Astrocyte of the cerebellum (primary cell): ENCODE measurements around the gene TFF3.
A peak's percentile ranks its signal among the peaks of the same experiment; 100 is the strongest.

Source experiments
- DNase-seq: peaks from one replicate; pipeline ENCODE4 v3.0.0-alpha.2; 2011; ENCODE audit warnings: low read depth
- H3K4me3 ChIP-seq: 2 replicates; pipeline ENCODE4 v1.5.1; 2011; ENCODE audit warnings: mild to moderate bottlenecking, low read depth, low read length, moderate library complexity
- CTCF ChIP-seq: IDR thresholded peaks from 2 replicates; pipeline ENCODE4 v1.5.1; 2012; ENCODE audit warnings: low read length, low read depth, moderate library complexity, mild to moderate bottlenecking; ENCODE audit errors: missing control alignments
- in situ Hi-C: cut with HindIII; loops from 2 replicates; pipeline ENCODE4 v1.10.0; 2017; ENCODE audit warnings: low sequenced_read_pairs

TFF3 gene

GRCh38 chr21:42317826-42318746 is 2.9 kb upstream of the TFF3 start:
- DNase-seq = no peak
- no peak overlapping the region for H3K4me3 ChIP-seq
- in situ Hi-C loops = no loop called here
- TF ChIP-seq CTCF = no peak

DNA sequence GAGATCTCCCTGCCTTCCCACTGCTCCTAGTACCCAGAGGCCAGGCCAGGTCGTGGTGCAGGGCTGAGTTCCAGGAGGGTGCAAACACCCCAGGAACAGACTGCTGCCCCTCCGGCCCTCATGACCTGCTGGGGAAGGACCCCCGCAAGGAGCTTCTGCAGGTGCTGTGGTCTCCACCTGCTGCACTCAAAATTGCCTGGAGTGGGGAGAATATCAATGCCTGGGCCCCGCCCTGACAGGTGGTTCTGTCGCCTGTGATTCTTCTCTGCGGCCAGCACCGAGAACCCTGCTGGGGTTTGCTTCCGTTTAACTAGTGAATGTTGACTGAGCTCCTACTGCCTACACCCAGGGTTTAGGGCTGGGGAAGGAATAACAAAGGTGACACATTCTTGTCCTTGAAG is 2.1 kb upstream of the TFF3 start:
- in situ Hi-C loops = no loop called here
- no peak overlapping the region for H3K4me3 ChIP-seq
- no peak for TF ChIP-seq CTCF
- DNase-seq = no peak

GRCh38 chr21:42316891-42317290 is 1.7 kb upstream of the TFF3 start:
- in situ Hi-C loops = no loop called here
- H3K4me3 ChIP-seq = no peak overlapping the region
- no peak for DNase-seq
- no peak for TF ChIP-seq CTCF

DNA sequence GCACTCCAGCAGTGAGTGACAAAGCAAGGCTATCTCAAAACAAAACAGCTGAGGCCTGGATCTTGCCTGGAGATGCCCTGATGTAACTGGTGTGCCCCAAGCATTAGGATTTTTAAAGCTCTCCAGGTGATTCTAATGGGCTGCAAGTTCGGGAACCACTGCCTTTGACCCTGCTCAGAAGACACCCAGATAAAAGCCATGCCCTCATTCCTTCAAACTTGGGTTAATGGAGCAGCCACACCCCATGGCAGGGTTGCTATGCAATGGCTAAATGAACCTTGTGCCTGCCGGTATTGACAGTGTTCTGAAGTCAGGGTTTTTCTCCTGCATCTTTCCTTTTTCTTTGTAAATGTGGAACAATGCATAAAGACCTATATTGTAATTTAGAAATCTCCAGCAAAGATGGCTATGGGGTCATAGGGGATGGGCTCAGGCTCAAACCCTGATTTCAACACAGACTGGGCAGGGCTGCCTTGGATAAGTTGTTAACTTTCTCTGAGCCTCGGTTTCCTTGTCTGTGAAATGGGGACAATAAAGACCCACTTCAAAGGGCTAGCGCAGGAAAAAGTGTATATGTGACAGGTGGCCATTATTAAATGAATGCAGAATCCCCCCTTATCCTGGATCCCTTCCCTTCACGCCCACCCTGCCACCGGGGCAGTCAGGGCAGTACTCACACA is 453 bp downstream of the TFF3 start:
- no peak for DNase-seq
- H3K4me3 ChIP-seq = no peak overlapping the region
- TF ChIP-seq CTCF = no peak
- in situ Hi-C loops = no loop called here

- TF ChIP-seq CTCF = no peak
- in situ Hi-C loops = no loop called here
- H3K4me3 ChIP-seq = no peak overlapping the region
- peak; percentile 12 for DNase-seq
Measured at GRCh38 chr21:42313501-42313969, 1.7 kb downstream of the TFF3 start.

- in situ Hi-C loops = no loop called here
- H3K4me3 ChIP-seq = no peak overlapping the region
- DNase-seq = no peak
- TF ChIP-seq CTCF = no peak
Measured at GRCh38 chr21:42312626-42313104, 2.5 kb downstream of the TFF3 start.
